ENCODE data around the gene DNAJC5.
A peak's percentile ranks its signal among the peaks of the same experiment; 100 is the strongest.

DNA sequence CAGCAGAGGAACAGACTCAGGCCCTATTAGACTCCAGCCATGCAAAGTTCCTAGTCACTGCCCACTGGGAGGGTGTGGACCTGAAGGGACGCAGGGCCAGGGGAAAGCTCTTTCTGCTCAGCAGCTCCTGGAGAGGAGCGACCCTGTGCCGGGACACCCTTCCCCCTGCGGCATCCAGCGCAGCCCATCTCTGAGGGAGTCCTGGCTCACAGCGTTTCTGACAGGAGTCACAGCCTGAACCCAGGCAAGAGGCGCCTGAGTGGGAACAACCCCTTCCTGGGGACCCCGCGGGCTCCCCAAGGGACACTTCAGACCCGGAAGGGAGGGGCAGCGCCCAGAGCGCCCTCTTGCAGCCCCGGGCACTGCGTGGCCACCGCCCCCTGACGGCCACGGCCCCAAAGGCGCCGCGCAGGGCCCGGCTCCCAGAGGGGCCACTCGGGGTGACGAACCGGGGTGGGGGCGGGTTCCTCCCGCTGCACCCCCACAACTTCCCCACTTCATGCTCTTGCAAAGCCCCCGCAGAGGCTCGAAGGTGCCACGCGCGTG, 60.4 kb downstream of the DNAJC5 start:
- TF ChIP-seq, protein P1, sequence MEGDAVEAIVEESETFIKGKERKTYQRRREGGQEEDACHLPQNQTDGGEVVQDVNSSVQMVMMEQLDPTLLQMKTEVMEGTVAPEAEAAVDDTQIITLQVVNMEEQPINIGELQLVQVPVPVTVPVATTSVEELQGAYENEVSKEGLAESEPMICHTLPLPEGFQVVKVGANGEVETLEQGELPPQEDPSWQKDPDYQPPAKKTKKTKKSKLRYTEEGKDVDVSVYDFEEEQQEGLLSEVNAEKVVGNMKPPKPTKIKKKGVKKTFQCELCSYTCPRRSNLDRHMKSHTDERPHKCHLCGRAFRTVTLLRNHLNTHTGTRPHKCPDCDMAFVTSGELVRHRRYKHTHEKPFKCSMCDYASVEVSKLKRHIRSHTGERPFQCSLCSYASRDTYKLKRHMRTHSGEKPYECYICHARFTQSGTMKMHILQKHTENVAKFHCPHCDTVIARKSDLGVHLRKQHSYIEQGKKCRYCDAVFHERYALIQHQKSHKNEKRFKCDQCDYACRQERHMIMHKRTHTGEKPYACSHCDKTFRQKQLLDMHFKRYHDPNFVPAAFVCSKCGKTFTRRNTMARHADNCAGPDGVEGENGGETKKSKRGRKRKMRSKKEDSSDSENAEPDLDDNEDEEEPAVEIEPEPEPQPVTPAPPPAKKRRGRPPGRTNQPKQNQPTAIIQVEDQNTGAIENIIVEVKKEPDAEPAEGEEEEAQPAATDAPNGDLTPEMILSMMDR (IDR thresholded peaks at IDR 0.05; ENCODE audit: extremely low read depth in 1 of 2, insufficient read depth in 1 of 2, low read depth in 1 of 2, low read length in 2 of 2): peak; percentile 27 to 50
- TF ChIP-seq POLR2A (IDR thresholded peaks at IDR 0.05; ENCODE audit: low read depth, low read length) (no peak), EZH2 (IDR thresholded peaks at IDR 0.05; ENCODE audit: borderline replicate concordance, low read depth, low read length, severe bottlenecking) (no peak)
